ENCODE measurements around the gene RBM25.

DNA sequence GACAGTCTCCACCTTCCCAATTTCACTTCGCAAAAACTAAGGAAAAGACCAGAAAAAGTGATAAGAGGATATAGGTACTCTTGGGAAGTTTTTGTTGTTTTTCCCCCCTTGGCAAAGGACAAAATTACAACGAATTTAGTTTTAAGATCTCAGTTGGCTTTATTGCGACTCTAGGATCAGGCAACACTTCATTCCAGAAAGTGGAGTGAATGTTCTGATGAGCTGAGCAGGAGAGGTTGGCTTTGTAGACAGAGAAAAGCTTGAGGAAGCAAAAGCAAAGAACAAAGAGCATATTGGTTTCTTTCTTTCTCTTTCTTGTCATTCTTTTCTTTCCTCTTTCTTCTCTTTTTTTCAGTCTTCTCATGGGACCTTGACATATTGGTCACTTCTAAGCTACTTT is 30.8 kb upstream of the RBM25 start:
- TF ChIP-seq EZH2 (IDR thresholded peaks at IDR 0.05; ENCODE audit: insufficient read depth, poor library complexity, severe bottlenecking) (no peak), EZH2phosphoT487 (IDR thresholded peaks at IDR 0.05; ENCODE audit: insufficient read depth, low read depth) (no peak)

Measured in GM23248 (cell line).